Fibroblast of the aortic adventitia (primary cell): ENCODE measurements around the gene RASAL2. TPM values are rescaled to one million over a fixed set of nuclear protein-coding genes. Genes with fewer than 3 reads are reported as not detected.

Experiments
- DNase-seq: peaks from one replicate; pipeline ENCODE4 v3.0.0-alpha.2; 2010; ENCODE audit warnings: low read depth
- H3K4me3 ChIP-seq: 2 replicates; pipeline ENCODE4 v1.5.1; 2011; ENCODE audit warnings: low read depth, mild to moderate bottlenecking, control low read depth, low read length, moderate library complexity
- total RNA-seq: library from RNA; depleted of rRNA; stranded (reverse); fragments of >200 nt; gene quantifications from 2 replicates; pipeline ENCODE4 v1.2.3, GENCODE V29; 2012; ENCODE audit warnings: low replicate concordance
- TF ChIP-seq, protein P1 (sequence below): IDR thresholded peaks from 2 replicates; pipeline ENCODE4 v1.5.1; 2011; ENCODE audit warnings: mild to moderate bottlenecking, low read length, control low read depth, inconsistent platforms; ENCODE audit not compliant: insufficient read depth

RASAL2 gene
- total RNA-seq, 1 donor, result 30.5 TPM

DNA sequence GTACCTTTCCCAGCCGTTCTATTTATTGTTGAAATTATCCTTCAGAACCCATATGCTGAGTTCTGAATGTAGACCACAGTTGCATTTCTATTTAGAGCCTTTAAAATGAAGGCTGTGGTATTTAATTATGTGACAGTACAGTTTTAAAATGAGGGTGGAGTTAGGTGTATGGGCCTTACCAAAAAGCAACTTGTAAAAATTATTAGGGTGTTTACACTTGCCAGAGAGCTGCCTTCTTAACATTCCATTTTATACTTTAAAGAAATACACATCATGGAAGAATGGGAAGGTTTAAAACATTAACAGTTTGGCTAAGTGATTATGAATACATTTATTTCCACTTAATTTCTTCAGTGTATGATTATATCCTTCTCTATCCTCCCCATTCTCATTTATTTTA, 75.7 kb downstream of the RASAL2 start:
- no peak for DNase-seq
- H3K4me3 ChIP-seq, result no peak overlapping the region
- TF ChIP-seq, protein P1, sequence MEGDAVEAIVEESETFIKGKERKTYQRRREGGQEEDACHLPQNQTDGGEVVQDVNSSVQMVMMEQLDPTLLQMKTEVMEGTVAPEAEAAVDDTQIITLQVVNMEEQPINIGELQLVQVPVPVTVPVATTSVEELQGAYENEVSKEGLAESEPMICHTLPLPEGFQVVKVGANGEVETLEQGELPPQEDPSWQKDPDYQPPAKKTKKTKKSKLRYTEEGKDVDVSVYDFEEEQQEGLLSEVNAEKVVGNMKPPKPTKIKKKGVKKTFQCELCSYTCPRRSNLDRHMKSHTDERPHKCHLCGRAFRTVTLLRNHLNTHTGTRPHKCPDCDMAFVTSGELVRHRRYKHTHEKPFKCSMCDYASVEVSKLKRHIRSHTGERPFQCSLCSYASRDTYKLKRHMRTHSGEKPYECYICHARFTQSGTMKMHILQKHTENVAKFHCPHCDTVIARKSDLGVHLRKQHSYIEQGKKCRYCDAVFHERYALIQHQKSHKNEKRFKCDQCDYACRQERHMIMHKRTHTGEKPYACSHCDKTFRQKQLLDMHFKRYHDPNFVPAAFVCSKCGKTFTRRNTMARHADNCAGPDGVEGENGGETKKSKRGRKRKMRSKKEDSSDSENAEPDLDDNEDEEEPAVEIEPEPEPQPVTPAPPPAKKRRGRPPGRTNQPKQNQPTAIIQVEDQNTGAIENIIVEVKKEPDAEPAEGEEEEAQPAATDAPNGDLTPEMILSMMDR, result no peak

DNA sequence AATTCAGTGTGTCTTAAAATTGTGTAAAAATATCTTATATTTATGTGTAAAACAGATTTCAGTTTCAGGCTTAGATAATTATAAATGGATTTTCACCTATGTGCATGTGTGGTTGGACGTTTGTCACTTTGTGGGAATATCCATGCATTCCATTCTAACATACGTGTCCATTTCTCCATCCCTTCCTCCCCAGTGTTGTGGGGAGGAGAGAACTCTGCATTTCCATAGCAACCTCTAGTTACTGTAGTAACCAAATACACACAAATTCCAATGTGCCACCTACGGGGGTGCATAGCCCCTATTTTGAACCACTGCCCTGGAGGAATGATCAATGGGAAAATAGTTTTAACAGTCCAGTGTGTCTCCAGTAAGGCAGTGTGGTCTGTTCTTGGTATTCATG, 79.0 kb downstream of the RASAL2 start:
- H3K4me3 ChIP-seq, result no peak overlapping the region
- TF ChIP-seq, protein P1, result no peak
- peak; percentile 48 for DNase-seq

DNA sequence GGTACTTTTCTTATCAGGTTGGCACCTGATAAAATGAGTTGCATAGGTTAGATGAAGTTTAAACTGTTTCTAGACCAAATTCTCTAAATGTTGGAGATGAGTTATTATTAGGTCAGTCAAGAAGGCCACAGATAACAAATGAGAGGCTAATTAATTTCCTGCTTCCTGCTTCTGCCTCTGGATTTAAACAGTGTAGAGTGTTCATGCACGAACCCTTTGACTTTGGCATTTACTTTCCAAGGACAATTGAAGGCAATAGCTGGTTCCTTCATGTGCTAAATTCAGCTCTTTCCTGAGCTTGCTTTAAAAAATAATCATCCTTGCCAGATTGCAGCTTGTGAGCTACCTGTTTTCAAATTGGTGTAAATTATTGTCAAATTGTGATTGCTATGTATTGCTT, 80.6 kb downstream of the RASAL2 start:
- DNase-seq, result no peak
- H3K4me3 ChIP-seq, result no peak overlapping the region
- TF ChIP-seq, protein P1, result no peak

DNA sequence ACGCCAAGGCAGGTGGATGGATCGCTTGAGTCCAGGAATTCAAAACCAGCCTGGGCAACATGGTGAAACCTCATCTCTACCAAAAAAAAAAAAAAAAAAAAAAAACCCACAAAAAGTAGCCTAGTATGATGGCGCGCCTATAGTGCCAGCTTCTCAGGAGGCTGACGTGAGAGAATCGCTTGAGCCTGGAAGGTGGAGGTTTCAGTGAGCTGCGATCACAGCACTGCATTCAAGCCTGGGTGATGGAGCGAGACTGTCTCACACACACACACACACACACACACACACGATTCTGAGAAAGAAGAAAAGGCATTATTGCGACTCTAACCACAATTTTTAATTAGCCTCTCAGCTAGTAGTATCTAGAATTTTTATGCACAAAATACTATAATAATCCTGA, 86.5 kb downstream of the RASAL2 start:
- no peak for DNase-seq
- no peak overlapping the region for H3K4me3 ChIP-seq
- TF ChIP-seq, protein P1, result no peak

DNA sequence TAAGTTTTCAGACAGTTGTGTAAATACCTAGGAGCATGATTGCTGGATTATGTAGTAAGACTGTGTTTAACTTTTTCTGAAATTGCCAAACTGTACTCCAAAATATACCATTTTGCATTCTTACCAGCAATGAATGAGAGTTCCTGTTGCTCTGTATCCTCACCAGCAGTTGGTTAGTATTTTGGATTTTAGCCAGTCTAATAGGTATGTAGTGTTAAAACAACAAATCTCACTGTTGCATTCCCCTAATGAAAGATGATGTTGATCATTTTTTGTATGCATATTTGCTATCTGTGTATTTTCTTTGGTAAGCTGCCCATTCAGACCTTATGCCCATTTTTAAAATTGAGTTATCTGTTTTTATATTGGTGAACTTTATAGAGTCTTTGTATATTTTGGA, 89.9 kb downstream of the RASAL2 start:
- no peak for DNase-seq
- TF ChIP-seq, protein P1, result no peak
- H3K4me3 ChIP-seq, result no peak overlapping the region

DNA sequence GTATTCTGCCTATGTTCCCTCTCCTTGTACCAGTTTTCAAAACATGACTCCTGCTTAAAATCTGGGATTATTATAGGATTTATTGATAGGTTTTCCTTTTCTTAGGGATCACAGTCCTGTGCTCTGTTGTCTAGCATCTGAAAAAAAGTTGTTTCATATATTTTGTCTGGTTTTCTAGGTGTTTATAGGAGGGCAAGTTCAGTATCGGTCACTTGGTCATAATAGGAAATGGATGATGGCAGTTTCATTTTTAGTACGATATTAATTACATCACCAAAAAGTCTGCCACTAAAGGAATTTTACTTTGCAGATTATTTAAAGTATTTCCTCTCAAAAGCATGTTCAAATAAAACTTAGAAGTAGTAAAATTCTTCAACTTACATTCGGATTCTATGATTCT, 94.4 kb downstream of the RASAL2 start:
- H3K4me3 ChIP-seq, result peak overlapping the region; percentile 20
- no peak for DNase-seq

DNA sequence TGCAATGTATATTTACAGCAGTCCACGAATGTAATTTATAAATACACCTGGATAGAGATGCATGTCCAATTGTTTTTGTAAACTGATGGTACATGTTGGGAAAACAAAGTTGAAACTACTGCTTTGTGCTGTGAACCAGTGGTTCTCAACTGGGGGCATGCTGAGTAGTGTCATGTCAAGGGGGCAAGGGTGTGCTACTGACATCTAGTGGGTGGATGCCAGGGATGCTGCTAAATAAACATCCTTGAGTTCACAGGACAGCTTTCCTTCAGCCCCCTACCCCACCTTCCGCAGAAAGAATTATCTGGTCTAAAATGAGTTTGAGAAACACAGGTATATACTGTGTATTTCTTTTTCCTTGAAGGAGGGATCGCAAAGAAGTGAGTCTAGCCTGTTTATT, 95.9 kb downstream of the RASAL2 start:
- peak; percentile 22 for DNase-seq
- H3K4me3 ChIP-seq, result no peak overlapping the region
- TF ChIP-seq, protein P1, result peak; percentile 31

More for the DNA sequence above, 94.4 kb downstream of the RASAL2 start:
- TF ChIP-seq, protein P1, result no peak
